Colonic mucosa (tissue), 4 donors: ENCODE results near the gene DCHS1. TPM values are rescaled to one million over a fixed set of nuclear protein-coding genes. Genes with fewer than 3 reads are reported as not detected.
A peak's percentile ranks its signal among the peaks of the same experiment; 100 is the strongest.

Experiments
- DNase-seq: peaks from one replicate; pipeline ENCODE4 v3.0.0-alpha.2; 2020
- H3K27ac ChIP-seq: fragments of 200-600 bp; one replicate; pipeline ENCODE4 v1.8.0; 2021
- H3K27me3 ChIP-seq: fragments of 200-600 bp; one replicate; pipeline ENCODE4 v1.8.0; 2021
- H3K36me3 ChIP-seq: fragments of 200-600 bp; one replicate; pipeline ENCODE4 v1.8.0; 2021
- H3K4me1 ChIP-seq: fragments of 200-600 bp; one replicate; pipeline ENCODE4 v1.8.0; 2021; ENCODE audit warnings: mild to moderate bottlenecking
- H3K4me3 ChIP-seq: fragments of 200-600 bp; one replicate; pipeline ENCODE4 v1.8.0; 2021
- H3K9ac ChIP-seq, 2 donors: one replicate each; pipeline ENCODE4 v1.7.0; 2013; ENCODE audit warnings: control low read depth in 2 of 2, low read depth in 2 of 2, low read length in 2 of 2
- H3K9me3 ChIP-seq: fragments of 200-600 bp; one replicate; pipeline ENCODE4 v1.8.0; 2021
- CTCF ChIP-seq: fragments of 200-600 bp; IDR thresholded peaks from one replicate; pipeline ENCODE4 v1.8.0; 2022; ENCODE audit warnings: antibody characterized with exemption, mild to moderate bottlenecking
- intact Hi-C: fragments of 100-400 bp; cut with DNase I; formaldehyde crosslinking; loops from one replicate; pipeline ENCODE4 v1.14.1; 2022
- total RNA-seq, 2 donors: library from RNA; stranded (reverse); fragmentation: NEBNext Ultra II Directional in 1 of 2; extraction: Animal tissue kit (Norgen Biotek cat#: 25700) in 1 of 2; gene quantifications; one replicate each; pipeline ENCODE4 v1.2.1, GENCODE V29; 2021
- donor health status: healthy.
- donor health status: DM: no; HTN: no; CAD: no.
- donor health status: DM: no; HTN: no; CAD: no.

Gene DCHS1
- total RNA-seq, 2 donors from 2014 or later: 4.7 to 8.3 TPM

- no peak for TF ChIP-seq CTCF
- Histone ChIP-seq H3K27ac (no peak overlapping the region), H3K27me3 (no peaks in the 10 kb centered on the region), H3K36me3 (peaks cover 18% of the 10 kb centered on the region), H3K9me3 (no peaks in the 10 kb centered on the region), H3K9ac (no peak overlapping the region), H3K4me3 (no peak overlapping the region), H3K4me1 (peaks cover 3% of the 10 kb centered on the region)
- no peak for DNase-seq
- intact Hi-C loops: no loop called here
Measured at GRCh38 chr11:6599449-6599848, 56.2 kb downstream of the DCHS1 start.

- H3K36me3 ChIP-seq: peaks cover 18% of the 10 kb centered on the region
- intact Hi-C loops: no loop called here
- H3K27me3 ChIP-seq: no peaks in the 10 kb centered on the region
- H3K4me1 ChIP-seq: peaks cover 3% of the 10 kb centered on the region
- no peak overlapping the region for H3K4me3 ChIP-seq
- H3K9ac ChIP-seq: no peak overlapping the region
- TF ChIP-seq CTCF: no peak
- H3K27ac ChIP-seq: no peak overlapping the region
- no peak for DNase-seq
- no peaks in the 10 kb centered on the region for H3K9me3 ChIP-seq
Measured at GRCh38 chr11:6598555-6598954, 57.1 kb downstream of the DCHS1 start.

GRCh38 chr11:6596239-6596877 lies 59.3 kb downstream of the DCHS1 start:
- DNase-seq: no peak
- no peak overlapping the region for H3K9ac ChIP-seq
- H3K36me3 ChIP-seq: peaks cover 18% of the 10 kb centered on the region
- TF ChIP-seq CTCF: no peak
- H3K27ac ChIP-seq: no peak overlapping the region
- H3K9me3 ChIP-seq: no peaks in the 10 kb centered on the region
- intact Hi-C loops: no loop called here
- no peaks in the 10 kb centered on the region for H3K27me3 ChIP-seq
- H3K4me3 ChIP-seq: no peak overlapping the region
- H3K4me1 ChIP-seq: no peaks in the 10 kb centered on the region

- TF ChIP-seq CTCF: no peak
- peak; percentile 10 for DNase-seq
- H3K36me3 ChIP-seq: peaks cover 6% of the 10 kb centered on the region
Measured at GRCh38 chr11:6594142-6594768, 61.4 kb downstream of the DCHS1 start.

GRCh38 chr11:6588018-6588417 lies 67.6 kb downstream of the DCHS1 start:
- Histone ChIP-seq H3K9ac (no peak overlapping the region), H3K27ac (no peak overlapping the region), H3K36me3 (no peaks in the 10 kb centered on the region), H3K9me3 (no peaks in the 10 kb centered on the region), H3K27me3 (no peaks in the 10 kb centered on the region), H3K4me1 (no peaks in the 10 kb centered on the region), H3K4me3 (no peak overlapping the region)
- intact Hi-C loops: no loop called here
- DNase-seq: no peak
- TF ChIP-seq CTCF: no peak

More at GRCh38 chr11:6594142-6594768, 61.4 kb downstream of the DCHS1 start:
- H3K9me3 ChIP-seq: no peaks in the 10 kb centered on the region
- no peak overlapping the region for H3K9ac ChIP-seq
- no peak overlapping the region for H3K27ac ChIP-seq
- no peak overlapping the region for H3K4me3 ChIP-seq
- H3K4me1 ChIP-seq: no peaks in the 10 kb centered on the region
- intact Hi-C loops: no loop called here
- H3K27me3 ChIP-seq: no peaks in the 10 kb centered on the region
